ENCODE data around the gene PHLDB1. TPM values are rescaled to one million over a fixed set of nuclear protein-coding genes. Genes with fewer than 3 reads are reported as not detected.

The PHLDB1 gene
- polyA plus RNA-seq, 3 donors: 0.17 TPM; not detected in 2

DNA sequence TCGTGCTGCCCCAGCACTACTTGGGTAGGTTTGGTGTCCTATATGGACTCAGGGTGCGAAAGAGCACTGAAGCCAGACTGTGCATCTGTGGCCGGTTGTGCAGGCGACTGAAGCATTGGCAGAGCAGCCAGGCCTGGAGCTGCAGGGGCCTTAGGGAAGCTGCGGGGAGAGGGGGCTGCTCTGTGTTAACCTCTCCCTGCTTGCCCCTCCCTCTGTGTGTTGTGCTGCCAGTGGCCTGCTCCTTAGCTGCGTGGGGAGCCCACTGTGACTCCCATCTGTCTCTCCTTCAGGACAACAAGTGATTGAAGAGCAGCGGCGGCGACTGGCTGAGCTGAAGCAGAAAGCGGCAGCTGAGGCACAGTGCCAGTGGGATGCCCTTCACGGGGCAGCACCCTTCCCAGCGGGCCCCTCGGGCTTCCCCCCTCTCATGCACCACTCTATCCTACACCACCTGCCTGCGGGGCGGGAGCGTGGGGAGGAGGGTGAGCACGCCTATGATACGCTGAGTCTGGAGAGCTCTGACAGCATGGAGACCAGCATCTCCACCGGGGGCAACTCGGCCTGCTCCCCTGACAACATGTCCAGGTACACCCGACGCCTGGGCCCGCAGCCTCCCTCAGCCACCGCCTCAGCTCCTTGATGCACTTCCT, 37.8 kb downstream of the PHLDB1 start:
- no peaks in the 10 kb centered on the region for H3K27me3 ChIP-seq (ENCODE audit: control insufficient read depth in 2 of 2, insufficient read depth in 2 of 2, low read length in 2 of 2)
- no peak overlapping the region for H2AFZ ChIP-seq (ENCODE audit: insufficient read depth, low read depth, low read length, poor library complexity, severe bottlenecking)
- WGBS (ENCODE audit: insufficient coverage): 92% methylated on average over 20 of the region's 24 CpGs
- no peaks in the 10 kb centered on the region for H3K9me3 Mint-ChIP-seq
- H3K36me3 ChIP-seq (replicated peaks in 1 of 2; ENCODE audit: control insufficient read depth in 1 of 2, insufficient read depth in 2 of 2, low read length in 2 of 2): no peaks in the 10 kb centered on the region
- H3K9ac ChIP-seq (ENCODE audit: insufficient read depth, low read length, poor library complexity, severe bottlenecking): no peak overlapping the region
- H3K27ac Mint-ChIP-seq: peak overlapping the region in 1 of 7 donors; percentile 68
- H3K4me2 ChIP-seq (replicated peaks; ENCODE audit: extremely low read depth, low read length, poor library complexity, severe bottlenecking): no peak overlapping the region
- no peaks in the 10 kb centered on the region for H3K79me2 ChIP-seq (ENCODE audit: insufficient read depth, low read length)
- H3K9me3 ChIP-seq (replicated peaks in 1 of 2; ENCODE audit: control insufficient read depth in 1 of 2, insufficient read depth in 1 of 2, low read length in 2 of 2): no peaks in the 10 kb centered on the region
- no peaks in the 10 kb centered on the region for H4K20me1 ChIP-seq (ENCODE audit: insufficient read depth, low read length)
- intact Hi-C loops (cut with micrococcal nuclease): no loop called here
- H3K4me1 ChIP-seq (ENCODE audit: control insufficient read depth in 1 of 2, insufficient read depth in 2 of 2, low read length in 2 of 2): no peaks in the 10 kb centered on the region
- TF ChIP-seq, protein P1, sequence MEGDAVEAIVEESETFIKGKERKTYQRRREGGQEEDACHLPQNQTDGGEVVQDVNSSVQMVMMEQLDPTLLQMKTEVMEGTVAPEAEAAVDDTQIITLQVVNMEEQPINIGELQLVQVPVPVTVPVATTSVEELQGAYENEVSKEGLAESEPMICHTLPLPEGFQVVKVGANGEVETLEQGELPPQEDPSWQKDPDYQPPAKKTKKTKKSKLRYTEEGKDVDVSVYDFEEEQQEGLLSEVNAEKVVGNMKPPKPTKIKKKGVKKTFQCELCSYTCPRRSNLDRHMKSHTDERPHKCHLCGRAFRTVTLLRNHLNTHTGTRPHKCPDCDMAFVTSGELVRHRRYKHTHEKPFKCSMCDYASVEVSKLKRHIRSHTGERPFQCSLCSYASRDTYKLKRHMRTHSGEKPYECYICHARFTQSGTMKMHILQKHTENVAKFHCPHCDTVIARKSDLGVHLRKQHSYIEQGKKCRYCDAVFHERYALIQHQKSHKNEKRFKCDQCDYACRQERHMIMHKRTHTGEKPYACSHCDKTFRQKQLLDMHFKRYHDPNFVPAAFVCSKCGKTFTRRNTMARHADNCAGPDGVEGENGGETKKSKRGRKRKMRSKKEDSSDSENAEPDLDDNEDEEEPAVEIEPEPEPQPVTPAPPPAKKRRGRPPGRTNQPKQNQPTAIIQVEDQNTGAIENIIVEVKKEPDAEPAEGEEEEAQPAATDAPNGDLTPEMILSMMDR (IDR thresholded peaks at IDR 0.05): no peak
- no peak overlapping the region for H3K4me3 ChIP-seq (replicated peaks in 1 of 3; ENCODE audit: low read depth in 2 of 3, low read length in 3 of 3)
- peaks cover 0 to 6% (median 5%) of the 10 kb centered on the region in 3 donors for H3K27me3 Mint-ChIP-seq (ENCODE audit: low read depth in 3 of 3)
- H3K4me3 Mint-ChIP-seq: no peak overlapping the region
- no peak overlapping the region for H3K27ac ChIP-seq (ENCODE audit: low read depth in 1 of 2, low read length in 2 of 2)
- DNase-seq: no peak
- no peaks in the 10 kb centered on the region for H3K36me3 Mint-ChIP-seq
- no peaks in the 10 kb centered on the region for H3K4me1 Mint-ChIP-seq

DNA sequence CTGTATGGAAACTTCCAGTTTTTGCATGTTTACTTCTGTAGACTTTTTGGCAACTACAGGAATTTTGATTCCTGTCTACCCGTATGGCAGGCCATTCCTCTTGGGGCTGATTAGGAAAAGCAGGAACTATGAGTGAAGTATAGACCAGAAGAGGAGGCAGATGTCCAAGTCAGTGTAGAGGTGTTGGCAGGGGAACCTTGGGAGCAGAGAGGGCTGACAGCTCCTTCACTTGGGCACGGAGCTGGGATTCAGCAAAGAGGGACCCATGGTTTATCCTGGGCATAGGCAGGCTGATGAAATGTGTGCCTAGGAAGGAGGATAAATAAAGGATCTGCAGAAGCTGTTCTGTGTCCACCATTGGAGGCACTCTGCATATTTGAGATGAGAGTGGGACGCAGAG, 39.0 kb downstream of the PHLDB1 start:
- H3K4me2 ChIP-seq (replicated peaks; ENCODE audit: extremely low read depth, low read length, poor library complexity, severe bottlenecking): no peak overlapping the region
- H3K36me3 Mint-ChIP-seq: no peaks in the 10 kb centered on the region
- H3K4me3 Mint-ChIP-seq: no peak overlapping the region
- peaks cover 0 to 8% (median 5%) of the 10 kb centered on the region in 3 donors for H3K27me3 Mint-ChIP-seq (ENCODE audit: low read depth in 3 of 3)
- H3K4me1 ChIP-seq (ENCODE audit: control insufficient read depth in 1 of 2, insufficient read depth in 2 of 2, low read length in 2 of 2): no peaks in the 10 kb centered on the region
- H3K79me2 ChIP-seq (ENCODE audit: insufficient read depth, low read length): no peaks in the 10 kb centered on the region
- TF ChIP-seq, protein P1 (IDR thresholded peaks at IDR 0.05): no peak
- H3K9me3 ChIP-seq (replicated peaks in 1 of 2; ENCODE audit: control insufficient read depth in 1 of 2, insufficient read depth in 1 of 2, low read length in 2 of 2): no peaks in the 10 kb centered on the region
- H3K9me3 Mint-ChIP-seq: no peaks in the 10 kb centered on the region
- no peak overlapping the region for H2AFZ ChIP-seq (ENCODE audit: insufficient read depth, low read depth, low read length, poor library complexity, severe bottlenecking)
- no peak overlapping the region for H3K4me3 ChIP-seq (replicated peaks in 1 of 3; ENCODE audit: low read depth in 2 of 3, low read length in 3 of 3)
- H3K27me3 ChIP-seq (ENCODE audit: control insufficient read depth in 2 of 2, insufficient read depth in 2 of 2, low read length in 2 of 2): no peaks in the 10 kb centered on the region
- H3K27ac Mint-ChIP-seq: no peak overlapping the region
- 94% methylated on average over 3 of the region's 3 CpGs for WGBS (ENCODE audit: insufficient coverage)
- H3K27ac ChIP-seq (ENCODE audit: low read depth in 1 of 2, low read length in 2 of 2): no peak overlapping the region
- H3K36me3 ChIP-seq (replicated peaks in 1 of 2; ENCODE audit: control insufficient read depth in 1 of 2, insufficient read depth in 2 of 2, low read length in 2 of 2): no peaks in the 10 kb centered on the region
- no peak overlapping the region for H3K9ac ChIP-seq (ENCODE audit: insufficient read depth, low read length, poor library complexity, severe bottlenecking)
- H3K4me1 Mint-ChIP-seq: no peaks in the 10 kb centered on the region
- intact Hi-C loops (cut with micrococcal nuclease): no loop called here
- no peaks in the 10 kb centered on the region for H4K20me1 ChIP-seq (ENCODE audit: insufficient read depth, low read length)
- DNase-seq: no peak

Data from CD14-positive monocyte (primary cell).